Activated CD8-positive, alpha-beta memory T cell treated with anti-CD3 and anti-CD28 coated beads for 48 hours (primary cell): ENCODE measurements around the gene CCDC186.
A peak's percentile ranks its signal among the peaks of the same experiment; 100 is the strongest.

Source experiments
- DNase-seq, 3 experiments: peaks; one replicate each; pipeline ENCODE4 v3.0.0-alpha.2; 2020; ENCODE audit warnings: low read depth in 2 of 3, low spot score in 2 of 3

Gene CCDC186

DNA sequence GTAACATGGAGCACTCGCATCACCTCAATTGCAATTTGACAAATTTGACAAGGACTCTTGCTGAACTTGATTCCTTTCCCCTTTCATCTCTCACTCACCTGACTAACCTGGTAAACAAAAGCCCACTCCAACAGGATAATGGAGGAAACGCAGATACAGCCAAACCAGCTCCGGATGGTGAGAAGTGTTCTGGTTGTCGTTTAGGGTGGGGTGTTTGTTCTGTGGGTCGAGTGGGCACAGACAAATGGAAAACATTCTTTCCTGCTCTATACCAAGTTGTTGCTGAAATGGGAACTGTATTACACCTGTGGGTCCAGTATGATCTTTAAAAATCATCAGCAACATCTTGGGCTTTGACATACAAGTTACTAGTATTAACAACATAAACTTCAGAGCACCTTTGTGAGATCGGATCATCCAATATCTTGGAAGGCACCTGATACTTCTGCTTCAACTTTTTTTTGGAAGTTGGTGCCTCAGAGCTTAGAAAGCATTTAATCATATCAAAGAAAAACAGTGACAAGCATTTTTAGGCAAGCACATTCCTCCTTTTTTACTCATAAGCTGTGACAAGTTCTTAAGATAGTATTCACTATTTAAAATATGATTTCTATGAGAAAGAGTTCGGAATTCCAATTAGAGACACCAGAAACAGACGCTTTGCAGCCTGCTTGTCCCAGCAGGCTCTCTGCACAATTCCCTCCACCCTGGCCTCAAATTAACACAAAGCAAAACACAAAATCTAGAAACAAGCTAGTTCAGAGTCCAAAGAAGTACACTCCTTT is 58.1 kb downstream of the CCDC186 start:
- DNase-seq: no peak

DNA sequence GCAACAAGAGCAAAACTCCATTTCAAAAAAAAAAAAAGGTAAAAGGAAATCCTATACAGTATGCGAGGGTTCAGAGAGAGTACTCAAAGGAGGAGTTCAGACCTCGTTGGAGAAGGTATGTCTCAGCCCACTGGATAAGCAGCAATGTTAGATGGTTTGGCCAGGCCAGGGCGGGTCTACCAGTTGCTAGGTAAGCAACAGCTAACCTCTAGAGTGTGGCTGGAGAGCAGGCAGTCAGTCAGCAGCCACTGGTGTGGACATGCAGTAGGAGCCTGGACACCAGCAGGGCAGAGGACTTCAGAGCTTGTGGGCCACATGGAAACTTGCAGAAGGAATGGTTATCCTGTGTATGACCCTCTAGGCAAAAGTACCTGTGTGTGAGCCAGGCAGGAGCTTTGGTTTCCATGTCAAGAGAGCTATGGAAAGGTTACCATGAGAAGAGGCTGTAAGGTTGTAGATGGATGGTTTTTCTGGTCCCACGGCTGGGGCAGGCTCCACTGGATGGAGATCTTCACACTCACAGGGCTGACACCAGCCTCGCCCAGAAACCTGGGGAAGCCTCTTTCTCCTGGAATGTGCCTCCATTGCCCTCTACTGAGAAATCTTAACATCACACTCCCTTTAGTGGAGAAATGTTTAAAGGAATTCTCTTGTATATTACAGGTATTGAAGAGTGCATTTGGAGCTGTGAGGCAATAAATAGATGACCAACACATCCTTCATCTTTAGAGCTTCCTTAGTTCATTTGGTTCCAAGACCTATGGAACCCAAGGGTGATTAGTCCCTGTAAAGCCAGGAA is 63.6 kb downstream of the CCDC186 start:
- no peak for DNase-seq

DNA sequence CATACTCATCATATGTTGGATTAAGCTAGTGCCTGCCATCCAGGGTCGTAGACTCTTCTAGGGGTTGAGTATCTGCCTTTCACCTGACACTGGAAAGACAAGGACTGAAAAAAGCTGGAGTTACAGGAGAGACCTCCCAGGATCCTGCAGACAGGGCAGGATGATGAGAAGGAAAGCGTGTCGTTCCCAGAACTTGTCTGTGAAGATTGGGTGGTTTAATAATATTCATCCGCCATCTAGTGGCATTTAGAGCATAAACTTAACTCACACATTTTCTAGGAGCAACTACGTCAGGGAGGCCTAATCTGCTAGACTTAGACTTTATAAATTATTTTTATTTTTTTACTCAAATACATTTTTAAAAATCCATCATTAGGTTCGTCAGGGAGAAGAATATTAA is 70.7 kb downstream of the CCDC186 start:
- DNase-seq: no peak

DNA sequence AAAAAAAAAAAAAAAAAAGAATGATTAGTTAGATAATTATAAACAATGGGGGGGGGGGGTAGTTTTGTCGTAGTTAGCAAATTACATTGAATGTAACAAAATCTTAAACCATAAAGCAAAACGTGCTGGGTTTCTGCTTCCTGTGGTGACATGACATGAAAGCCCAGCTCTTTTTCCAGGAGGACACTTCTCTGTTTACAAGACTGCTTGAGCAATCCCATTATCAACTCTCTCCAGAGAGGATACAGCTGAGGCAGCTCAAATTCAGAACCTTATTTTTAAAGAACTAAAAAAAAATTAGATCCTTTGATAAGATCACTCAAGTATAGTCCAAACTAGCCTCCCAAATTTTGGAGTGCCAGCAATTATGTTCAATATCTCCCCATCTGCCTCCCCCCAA is 71.7 kb downstream of the CCDC186 start:
- DNase-seq: no peak

DNA sequence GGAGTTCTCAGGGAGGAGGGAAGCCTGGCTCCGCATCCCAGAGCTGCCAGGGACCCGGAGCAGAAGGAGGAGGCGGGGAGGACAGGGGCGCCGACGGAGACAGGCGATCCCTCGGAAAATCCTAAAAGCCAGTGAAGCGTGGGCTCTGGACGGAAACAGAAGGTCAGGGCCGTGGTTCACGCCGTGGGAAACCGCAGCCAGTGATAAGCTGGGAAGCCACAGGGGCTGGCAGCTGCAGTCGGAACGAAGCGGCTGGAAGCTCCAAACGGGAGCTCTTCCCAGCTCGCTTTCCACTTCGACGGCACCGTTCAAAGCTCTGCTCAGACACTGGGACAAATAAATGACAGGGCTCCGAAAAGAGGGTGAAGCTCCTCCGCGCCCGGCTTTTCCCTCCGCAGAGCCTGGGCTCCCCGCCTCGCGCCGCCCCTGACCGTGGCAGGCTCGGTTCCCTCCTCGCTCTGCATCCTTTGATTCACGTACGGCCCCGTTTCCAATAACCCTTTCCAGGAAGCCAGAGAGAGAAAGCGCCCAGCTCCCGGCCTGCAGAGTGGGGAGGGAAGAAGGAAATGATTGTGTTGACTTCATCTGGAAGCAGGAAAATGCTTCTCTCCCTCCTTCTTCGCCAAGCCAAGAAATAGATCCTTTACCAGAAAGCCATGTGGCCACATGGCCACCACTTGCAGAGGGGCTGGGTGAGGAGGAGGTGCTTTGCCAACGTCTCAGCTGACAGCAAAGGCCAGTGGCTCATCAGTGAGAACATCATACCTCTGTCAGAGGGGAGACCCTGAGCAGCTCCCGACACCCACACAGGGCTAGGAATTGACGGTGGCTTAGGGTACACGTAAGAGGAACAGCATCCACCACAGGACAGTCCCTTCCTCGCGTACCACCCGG is 72.9 kb downstream of the CCDC186 start:
- no peak for DNase-seq

DNA sequence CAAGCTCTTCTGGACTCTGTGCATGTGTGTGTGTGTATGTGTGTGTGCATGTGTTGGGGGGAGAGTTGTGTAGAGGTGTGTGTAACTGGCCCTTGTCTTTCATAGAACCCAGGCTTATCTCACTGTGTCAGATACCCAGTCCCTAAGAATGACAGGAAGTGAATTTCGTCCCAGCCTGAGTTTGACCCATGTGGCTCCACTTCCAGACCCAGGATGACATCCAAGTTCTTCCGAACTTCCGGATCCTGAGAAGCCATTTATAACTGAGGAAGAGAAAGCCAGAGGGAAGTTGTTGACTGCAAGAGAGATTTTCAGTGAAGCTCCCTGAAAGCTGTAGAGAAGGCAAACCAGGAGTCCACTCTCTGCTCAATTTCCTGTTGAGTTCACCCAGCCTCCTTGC is 77.1 kb downstream of the CCDC186 start:
- DNase-seq: no peak

DNA sequence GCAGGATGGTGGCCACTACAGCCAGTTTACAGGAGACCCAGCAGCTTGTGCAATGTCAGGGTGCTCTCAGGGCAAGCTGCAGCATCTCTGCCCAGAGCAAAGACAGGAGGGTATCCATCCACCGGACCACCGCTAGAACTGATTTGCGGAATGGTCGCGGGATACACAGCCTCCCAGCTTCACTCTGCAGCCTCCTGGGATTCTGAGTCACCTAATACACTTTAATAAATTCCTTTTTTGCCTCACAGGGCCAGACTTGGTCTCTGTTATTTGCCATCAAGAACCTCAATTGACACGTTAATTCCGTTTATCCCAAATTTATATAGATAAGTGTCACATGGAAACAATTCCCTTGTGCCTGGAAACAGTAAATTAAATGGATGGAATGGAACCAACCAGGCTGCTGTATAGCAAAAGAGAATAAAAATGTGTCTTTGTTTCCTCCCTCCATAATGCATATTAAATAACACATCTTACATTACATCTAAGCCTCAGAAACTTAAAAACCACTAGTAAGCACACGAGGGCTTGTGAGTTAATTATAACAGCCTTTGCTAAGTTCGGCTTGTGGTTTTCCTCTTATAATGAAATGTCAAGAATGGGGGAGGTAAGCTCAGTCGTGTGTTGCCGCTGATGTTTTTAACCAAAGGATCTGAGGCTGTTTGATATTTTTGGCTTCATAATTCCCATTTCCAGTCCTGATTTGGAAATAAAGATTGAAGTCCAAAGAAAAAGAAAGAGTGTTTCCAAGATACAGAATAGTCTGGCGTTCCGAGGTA is 78.3 kb downstream of the CCDC186 start:
- no peak for DNase-seq

DNA sequence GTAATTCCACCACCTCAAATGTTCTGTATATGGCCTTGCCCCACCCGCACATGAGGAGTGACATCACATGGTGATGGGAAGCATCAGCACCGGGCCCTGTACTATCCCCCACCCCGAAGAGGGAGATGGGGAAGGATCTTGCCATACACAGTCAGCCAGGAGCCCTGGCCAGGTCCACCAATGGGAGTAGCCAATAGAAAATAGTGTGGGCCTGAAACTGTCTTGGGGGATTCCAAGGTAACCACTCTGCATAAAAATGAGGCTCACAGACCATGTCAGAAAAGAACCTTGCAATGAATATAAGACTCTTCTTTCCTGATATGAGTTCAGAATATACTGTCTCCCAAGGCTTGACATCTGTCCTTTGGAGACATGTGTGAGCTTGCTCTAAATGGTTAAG is 79.2 kb downstream of the CCDC186 start:
- no peak for DNase-seq

DNA sequence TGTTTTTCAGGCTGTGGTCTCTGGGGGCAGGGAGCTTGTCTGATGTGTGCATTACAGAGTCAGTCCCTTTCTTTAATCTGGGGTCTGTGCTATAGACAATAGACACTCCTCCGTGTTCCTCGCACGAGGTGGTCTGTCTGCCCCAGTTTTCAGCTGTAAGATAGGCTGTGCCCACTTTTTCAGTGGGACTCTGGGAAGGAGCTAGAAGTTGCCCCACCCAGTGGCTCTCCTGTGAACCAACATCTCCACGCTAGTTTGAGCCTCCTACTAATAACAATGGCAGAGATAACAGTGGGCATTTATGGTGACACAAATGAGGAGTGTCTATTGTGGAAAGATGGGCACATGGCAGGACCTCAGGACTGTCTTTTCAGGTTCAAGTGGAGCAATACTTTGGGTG is 86.3 kb downstream of the CCDC186 start:
- no peak for DNase-seq

DNA sequence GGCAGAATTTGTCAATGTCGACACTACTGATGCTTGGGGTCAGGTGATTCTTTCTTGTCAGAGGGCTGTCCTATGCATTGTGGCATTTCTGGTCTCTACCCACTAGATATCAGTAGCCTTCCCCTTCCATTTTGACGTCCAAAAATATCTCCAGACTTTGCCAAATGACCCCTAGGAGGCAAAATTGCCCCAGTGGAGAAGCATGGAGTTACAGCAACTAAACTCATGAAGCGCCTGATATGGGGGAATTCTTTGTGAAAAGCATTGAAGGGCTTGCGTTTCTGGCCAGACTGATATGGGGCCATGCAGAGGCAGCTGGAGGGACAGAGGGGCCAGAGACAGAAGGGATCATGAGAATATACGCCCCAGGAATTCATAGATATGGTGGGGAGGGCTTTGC is 86.7 kb downstream of the CCDC186 start:
- DNase-seq: no peak

DNA sequence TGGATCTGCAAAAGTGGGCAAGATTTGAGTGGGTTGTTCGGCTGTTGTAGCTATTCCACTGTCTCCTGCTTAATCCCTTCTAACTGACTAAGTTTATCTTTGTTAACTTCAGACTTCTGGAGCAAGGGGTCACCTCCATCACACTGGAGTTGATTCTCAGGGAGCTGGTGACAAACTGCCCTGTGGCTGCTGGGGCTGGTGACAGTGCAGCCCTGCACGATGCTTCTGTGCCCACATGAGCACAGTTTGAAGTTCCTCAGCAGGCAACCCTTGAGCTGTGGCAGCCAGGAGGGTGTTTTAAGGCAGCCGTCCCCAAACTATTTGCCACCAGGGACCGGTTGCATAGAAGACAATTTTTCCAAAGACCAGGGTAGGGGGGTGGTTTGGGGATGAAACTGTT is 89.8 kb downstream of the CCDC186 start:
- DNase-seq: peak in 1 of 3 experiments; percentile 12

DNA sequence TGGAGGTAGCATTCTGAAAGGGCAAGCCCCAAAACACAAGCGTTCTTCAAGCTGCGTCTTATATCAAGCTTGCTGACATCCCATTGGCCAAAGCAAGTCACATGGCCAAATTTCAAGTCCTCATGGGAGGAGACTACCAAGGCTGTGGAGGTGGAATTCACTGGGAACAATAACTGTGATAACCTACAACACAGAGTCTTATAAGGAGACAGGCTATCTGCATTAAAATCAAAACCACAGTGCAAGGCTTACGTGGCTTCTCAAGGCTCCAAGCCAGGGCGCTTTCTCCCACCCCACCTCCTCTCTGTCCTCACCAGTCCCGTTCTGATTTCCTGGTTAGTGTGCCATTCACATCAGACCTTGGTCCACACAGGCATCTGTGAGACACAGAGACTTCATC is 91.0 kb downstream of the CCDC186 start:
- DNase-seq: no peak

DNA sequence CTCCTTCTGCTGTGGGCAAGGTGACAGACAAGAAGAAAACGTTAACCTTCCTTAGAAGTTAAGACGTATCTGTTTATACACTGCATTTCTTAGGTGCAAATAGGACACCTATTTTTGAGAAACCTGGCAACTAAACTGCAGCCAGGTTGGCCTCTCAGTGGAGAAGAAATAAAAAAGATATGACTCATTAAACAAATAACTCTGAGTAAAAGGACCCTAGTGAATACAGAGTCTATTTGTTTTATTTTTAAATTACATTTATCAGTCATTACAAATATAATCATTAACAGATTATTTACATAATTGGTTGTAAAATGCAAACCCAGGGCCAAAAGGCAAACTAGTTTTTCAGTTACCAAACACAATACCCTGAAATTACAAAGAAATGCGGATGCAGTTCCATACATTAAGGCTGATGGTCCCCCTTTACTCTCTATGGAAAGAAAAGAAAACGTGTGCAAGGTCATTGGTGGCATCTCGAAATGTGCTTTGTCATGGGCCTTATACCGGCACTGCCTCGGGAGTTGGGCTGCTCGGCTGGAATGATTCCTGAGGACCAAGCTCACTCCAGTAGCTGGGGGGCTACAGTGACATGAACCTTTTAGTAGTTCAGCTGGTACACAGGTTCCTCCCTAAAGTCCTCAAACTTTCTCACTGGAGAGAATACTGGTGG is 92.0 kb downstream of the CCDC186 start:
- no peak for DNase-seq

DNA sequence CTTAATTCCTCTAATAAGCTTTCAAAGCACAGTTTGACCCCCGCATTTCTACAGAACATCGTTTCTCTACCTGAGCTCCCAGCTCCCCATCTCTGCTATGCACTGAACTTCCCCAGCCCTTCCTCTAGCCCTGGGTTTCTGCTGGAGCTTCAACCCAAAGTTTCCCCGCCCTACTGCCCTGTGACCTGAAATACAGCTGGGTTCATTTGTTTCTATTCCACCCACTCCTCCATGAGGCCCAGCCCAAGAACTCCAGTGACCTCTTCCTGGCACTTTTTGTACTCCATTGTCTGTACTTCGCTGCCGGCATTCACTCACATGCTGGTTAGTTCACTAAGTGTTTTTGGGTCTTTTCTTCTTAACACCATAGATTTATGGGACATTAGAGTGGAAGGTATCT is 94.6 kb downstream of the CCDC186 start:
- DNase-seq: no peak

DNA sequence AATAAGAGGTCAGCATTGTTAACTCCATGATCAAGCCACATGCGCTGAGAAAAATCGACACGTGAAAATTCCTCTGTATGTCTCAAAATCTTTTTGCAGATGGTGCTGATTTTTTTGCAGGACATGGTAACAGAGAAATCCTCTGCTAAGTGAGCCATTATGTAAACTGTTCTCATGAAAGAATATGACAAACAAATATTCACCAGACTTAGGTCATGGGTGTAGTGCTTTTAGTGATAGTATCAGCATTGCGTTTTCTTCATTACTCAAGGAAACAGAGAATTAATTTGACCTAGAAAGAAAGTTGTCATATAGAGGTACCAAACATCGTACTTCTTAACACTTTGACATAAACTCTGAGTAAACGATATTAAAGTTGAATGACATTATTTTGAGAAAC is 95.7 kb downstream of the CCDC186 start:
- no peak for DNase-seq

DNA sequence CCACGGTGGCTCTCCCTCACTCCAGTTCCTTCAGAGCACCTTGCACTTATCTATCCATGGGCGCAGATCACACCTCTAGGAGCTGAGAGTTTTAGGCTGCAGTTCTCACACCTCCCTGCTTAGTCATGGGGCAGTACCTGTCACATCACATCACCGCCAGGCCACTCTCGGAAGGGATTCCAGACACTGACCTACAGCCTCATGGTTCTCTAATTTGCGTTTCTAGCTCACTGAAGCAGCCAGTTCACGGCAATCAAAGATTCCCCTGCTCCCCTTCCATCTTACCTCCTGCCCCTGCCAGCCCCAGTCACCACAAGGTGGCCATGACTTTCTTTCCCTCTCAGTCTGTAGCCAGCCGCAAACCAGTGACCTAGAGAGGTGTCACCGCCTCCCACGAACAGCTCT is 96.2 kb downstream of the CCDC186 start:
- no peak for DNase-seq

DNA sequence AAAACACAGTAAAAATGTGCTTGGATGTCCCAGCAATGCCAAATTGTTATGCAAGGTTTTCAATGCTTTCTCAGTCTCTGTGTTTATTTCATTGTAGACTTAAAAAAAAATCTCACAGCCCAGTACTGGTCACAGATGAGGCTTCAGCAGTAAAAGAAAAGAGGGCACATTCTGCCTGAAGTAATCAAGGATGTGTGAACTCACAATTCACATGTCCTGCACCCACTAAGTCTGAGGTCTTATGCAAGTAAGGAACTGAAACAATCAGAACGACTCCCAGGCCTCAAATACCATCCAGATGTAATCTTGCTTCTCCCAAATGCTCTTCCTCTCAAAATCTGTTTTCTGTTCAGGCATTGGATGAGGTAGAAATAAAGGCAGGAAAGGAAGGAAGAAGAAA is 96.7 kb downstream of the CCDC186 start:
- no peak for DNase-seq

DNA sequence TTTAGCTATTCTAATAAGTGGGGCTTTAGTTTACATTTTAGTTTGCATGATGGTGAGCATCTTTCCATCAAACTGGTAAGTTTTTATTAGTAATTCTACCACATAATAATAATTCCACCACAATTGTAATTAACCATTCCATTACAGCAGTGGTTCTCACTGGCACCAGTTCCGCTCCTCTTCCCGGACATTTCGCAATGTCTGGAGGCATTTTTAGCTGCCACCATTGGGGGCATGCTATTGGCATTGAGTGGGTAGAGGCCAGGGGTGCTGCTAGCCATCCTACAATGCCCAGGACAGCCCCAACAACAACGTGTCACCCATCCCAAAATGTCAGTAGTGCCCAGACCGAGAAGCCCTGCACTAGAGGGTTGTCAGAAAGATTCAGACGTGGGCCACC is 98.9 kb downstream of the CCDC186 start:
- DNase-seq: no peak

DNA sequence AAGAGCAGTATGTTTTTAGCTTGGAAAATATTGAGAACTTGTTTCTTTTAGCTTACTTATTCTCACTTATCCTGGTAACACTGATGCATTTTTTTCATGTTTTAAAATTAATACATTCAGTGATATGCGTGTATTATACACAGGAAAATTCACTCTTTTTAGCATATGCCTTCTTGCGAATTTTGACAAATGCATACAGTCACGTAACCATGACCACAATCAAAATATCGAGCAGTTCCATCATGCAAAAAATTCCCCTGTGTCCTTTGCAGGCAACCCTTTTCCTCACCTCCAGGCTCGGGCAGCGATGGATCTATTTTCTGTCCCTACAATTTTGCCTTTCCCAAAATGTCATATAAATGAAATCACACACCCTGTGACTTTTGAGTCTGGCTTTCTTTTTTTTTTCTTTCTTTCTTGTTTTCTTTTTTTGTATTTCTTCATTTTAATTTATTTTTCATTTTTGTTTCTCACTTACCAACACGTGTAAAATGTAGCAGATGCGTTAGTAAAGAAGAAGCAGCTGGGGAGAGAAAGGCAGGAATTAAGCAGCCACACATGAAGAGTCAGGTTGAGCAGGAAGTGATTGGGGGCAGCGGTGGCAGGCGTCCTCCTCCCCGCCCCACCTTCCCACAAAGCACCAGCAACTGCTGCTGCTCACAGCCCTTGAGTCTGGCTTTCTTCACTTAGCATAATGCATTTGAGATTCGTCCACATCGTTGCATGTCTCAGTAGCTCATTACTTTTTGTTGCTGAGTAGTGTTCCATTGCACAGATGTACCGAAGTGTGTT is 100.4 kb downstream of the CCDC186 start:
- no peak for DNase-seq

DNA sequence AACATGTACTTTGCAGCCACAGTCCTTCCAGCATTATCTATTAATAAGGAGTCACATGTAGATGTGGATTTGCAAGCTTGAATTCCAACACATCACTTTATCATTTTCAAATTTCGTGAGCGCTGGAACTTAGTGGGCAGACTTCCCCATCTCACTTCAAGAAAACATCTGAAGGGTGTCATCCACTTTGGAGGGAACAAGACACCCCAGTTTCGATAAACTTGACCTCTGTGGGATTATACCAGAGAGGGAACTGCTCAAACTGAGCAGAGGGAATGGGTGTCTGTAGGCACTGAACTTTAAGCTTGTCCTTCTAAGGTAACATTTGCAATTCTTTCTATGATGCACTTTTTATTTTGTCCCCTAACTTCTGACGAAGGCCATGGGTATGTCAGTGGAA is 102.8 kb downstream of the CCDC186 start:
- no peak for DNase-seq
